Activated naive CD4-positive, alpha-beta T cell treated with anti-CD3 and anti-CD28 coated beads, Interleukin-2, amount 10 ng/mL, durations not matched to agents 7 days and 5 days (primary cell): Measurements from ENCODE around the gene BLNK.

Experiments used
- CTCF ChIA-PET: fragments of 350-600 bp; sonication (Branson Sonifier 250); formaldehyde crosslinking; loops from one replicate; lab custom pipeline; 2021; ENCODE audit warnings: antibody characterized with exemption; lab: Charles Lee
- DNase-seq: peaks from one replicate; pipeline ENCODE4 v3.0.0-alpha.2; 2020
- H3K27ac Mint-ChIP-seq: one replicate; pipeline ENCODE4 v1.8.0; 2021; ENCODE audit warnings: mild to moderate bottlenecking, moderate library complexity, mixed read lengths
- H3K27me3 Mint-ChIP-seq: one replicate; pipeline ENCODE4 v1.8.0; 2021; ENCODE audit warnings: mild to moderate bottlenecking, mixed read lengths
- H3K36me3 Mint-ChIP-seq: one replicate; pipeline ENCODE4 v1.8.0; 2021; ENCODE audit warnings: mixed read lengths
- H3K4me1 Mint-ChIP-seq: one replicate; pipeline ENCODE4 v1.8.0; 2021; ENCODE audit warnings: mixed read lengths
- H3K4me3 Mint-ChIP-seq: one replicate; pipeline ENCODE4 v1.8.0; 2021; ENCODE audit warnings: mild to moderate bottlenecking, moderate library complexity, mixed read lengths
- H3K9me3 Mint-ChIP-seq: one replicate; pipeline ENCODE4 v1.8.0; 2021; ENCODE audit warnings: mixed read lengths

The BLNK gene

DNA sequence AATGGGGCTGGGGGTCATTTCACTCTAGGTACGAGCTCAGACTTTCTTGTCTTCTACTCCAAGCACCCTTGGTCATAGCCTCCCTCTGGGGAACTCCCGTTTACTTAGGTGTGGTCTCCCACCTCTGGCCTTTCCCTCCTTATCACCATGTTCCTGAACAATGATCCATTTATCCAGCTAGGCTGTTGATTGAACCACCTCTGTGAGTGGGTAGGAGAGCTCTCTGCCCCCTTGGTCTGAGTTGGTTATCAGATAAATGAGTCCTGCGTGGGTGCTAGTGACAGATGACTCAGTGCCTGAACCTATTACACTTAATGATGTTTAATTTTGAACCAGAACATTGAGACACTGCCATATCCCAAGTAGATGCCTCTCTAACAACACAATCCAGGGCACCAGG, 9.4 kb downstream of the BLNK start:
- CTCF ChIA-PET, result interaction anchor here (1.3 kb wide), 1 partner anchor 9 kb away, joined by 3 read pairs; the partner anchor contains the start of gene BLNK
- Mint-ChIP-seq H3K27me3 (peaks cover 12% of the 10 kb centered on the region), H3K9me3 (no peaks in the 10 kb centered on the region), H3K4me3 (no peak overlapping the region), H3K27ac (no peak overlapping the region), H3K4me1 (no peaks in the 10 kb centered on the region), H3K36me3 (no peaks in the 10 kb centered on the region)
- DNase-seq, result no peak

DNA sequence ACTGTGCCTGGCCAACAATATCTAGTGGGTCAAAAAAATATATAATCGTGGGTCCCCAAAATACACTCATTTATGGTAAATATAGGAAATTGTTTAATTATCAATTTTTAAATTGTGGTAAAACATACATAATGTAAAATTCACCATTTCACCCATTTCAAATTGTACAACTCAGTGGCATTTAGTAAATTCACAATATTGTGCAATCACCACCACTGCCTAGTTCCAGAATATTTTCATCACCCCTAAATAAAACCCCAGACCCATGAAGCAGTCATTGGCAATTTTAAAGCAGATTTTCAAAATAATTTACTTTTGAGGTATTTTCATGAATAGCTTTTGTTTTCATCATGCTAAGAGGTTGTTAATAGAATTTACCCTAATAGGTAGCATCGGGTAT, 10.2 kb downstream of the BLNK start:
- DNase-seq, result no peak
- H3K27ac Mint-ChIP-seq, result no peak overlapping the region
- no peak overlapping the region for H3K4me3 Mint-ChIP-seq
- CTCF ChIA-PET, result interaction anchor here (0.7 kb wide), 1 partner anchor 31 kb away, joined by 3 read pairs; no protein-coding TSS in a partner anchor
- H3K27me3 Mint-ChIP-seq, result peaks cover 12% of the 10 kb centered on the region
- H3K4me1 Mint-ChIP-seq, result no peaks in the 10 kb centered on the region
- H3K36me3 Mint-ChIP-seq, result no peaks in the 10 kb centered on the region
- no peaks in the 10 kb centered on the region for H3K9me3 Mint-ChIP-seq

DNA sequence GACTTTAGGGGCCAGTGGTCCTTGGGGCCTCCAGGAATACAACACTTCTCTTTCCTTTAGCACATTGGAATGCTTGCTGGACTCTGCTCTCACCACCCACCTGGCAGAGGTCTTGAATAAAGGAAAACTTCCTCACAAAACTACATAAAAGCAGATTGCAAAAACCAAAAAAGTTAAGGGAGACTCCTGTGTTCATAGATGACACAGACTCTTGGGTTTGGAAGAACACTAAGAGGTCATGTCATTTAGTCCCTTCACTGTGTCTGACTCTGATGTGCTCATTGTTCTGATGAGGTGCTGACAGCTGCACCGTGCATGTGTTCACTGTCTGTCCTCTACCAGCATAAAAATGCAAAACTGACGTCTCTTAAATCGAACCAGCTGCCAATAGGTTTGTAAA, 11.4 kb downstream of the BLNK start:
- Mint-ChIP-seq H3K4me1 (no peaks in the 10 kb centered on the region), H3K9me3 (no peaks in the 10 kb centered on the region), H3K27ac (no peak overlapping the region), H3K36me3 (no peaks in the 10 kb centered on the region), H3K4me3 (no peak overlapping the region), H3K27me3 (peaks cover 10% of the 10 kb centered on the region)
- DNase-seq, result no peak
- CTCF ChIA-PET, result no interaction called here

DNA sequence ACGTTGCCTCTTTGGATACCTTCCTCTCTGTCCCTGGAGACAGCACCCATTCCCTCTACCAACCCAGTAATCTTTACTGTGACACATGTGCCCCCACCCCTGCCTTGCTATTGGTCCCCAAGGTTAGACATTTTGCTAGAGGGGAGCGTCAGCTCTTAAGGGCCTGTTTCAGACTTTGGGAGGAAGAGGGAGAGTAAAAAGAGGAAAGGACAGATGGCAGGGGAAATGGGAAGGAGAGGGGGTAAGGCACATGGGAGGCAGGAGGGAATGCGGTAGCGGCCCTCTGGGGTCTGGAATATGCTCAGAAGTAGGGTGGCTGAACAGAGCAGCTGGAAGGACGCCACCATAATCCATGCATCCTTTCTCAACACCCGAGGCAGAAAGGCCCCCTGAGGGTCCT, 12.2 kb downstream of the BLNK start:
- H3K27me3 Mint-ChIP-seq, result peaks cover 9% of the 10 kb centered on the region
- no peak for DNase-seq
- no peak overlapping the region for H3K27ac Mint-ChIP-seq
- CTCF ChIA-PET, result no interaction called here
- no peaks in the 10 kb centered on the region for H3K36me3 Mint-ChIP-seq
- no peak overlapping the region for H3K4me3 Mint-ChIP-seq
- H3K9me3 Mint-ChIP-seq, result no peaks in the 10 kb centered on the region
- no peaks in the 10 kb centered on the region for H3K4me1 Mint-ChIP-seq

DNA sequence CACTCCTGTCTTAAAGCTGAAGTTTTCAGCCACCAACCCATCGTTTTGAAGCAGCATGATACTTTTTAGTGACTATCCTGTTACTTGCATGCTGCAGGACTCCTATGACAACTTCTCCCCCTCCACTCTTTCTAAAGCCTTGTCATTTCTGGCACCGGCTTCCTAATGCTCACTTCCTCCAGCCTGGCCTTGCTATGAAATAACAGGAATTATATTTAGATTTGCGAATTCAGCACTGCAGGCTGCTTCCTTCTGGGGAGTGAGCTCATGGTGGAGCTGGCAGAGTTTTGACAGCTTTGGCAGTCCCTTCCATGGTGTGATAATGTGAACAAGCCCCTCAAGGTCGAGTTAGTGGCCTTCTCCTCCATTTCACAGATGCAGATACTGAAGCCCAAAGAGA, 13.4 kb downstream of the BLNK start:
- Mint-ChIP-seq H3K4me3 (no peak overlapping the region), H3K36me3 (no peaks in the 10 kb centered on the region), H3K27ac (no peak overlapping the region), H3K27me3 (peaks cover 4% of the 10 kb centered on the region), H3K9me3 (no peaks in the 10 kb centered on the region), H3K4me1 (no peaks in the 10 kb centered on the region)
- CTCF ChIA-PET, result no interaction called here
- no peak for DNase-seq

DNA sequence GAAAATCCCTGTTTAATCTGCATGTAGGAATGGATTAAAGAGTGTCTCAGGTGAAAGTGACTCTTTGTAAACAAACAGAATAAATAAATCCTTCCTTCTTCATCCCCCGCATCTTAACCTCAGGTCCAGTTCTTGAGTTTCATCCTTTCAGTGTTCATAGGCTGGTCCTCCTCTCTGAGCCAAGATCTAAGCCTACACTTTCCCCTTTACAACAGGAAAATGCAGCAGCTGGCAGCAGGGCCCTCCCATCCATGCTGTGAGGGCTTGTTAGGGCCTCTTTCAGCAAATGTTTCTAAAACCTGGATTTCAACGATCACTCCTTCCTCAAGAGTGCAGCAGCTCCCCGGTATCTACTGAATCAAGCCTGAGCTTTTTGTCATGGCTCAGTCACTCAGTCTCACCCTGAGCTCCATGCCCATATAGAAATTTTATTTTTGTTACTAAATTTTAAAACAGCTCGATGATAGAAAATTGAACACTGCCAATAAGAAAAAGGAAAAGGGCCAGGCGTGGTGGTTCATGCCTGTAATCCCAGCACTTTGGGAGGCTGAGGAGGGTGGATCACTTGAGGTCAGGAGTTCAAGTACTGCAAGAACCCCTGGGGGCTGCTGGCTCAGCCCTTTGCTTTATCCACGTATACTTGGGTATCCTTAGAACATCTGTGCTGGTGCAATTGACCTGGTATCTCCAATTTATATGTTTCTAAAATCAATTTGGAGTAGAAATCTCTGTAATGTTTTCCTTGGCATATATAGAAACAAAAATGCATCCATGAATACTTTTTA, 15.6 kb downstream of the BLNK start:
- Mint-ChIP-seq H3K36me3 (no peaks in the 10 kb centered on the region), H3K4me3 (no peak overlapping the region), H3K9me3 (no peaks in the 10 kb centered on the region), H3K27me3 (peaks cover 4% of the 10 kb centered on the region), H3K27ac (no peak overlapping the region), H3K4me1 (no peaks in the 10 kb centered on the region)
- no peak for DNase-seq
- CTCF ChIA-PET, result interaction anchor here (0.6 kb wide), 1 partner anchor 78 kb away, joined by 6 read pairs; no protein-coding TSS in a partner anchor

DNA sequence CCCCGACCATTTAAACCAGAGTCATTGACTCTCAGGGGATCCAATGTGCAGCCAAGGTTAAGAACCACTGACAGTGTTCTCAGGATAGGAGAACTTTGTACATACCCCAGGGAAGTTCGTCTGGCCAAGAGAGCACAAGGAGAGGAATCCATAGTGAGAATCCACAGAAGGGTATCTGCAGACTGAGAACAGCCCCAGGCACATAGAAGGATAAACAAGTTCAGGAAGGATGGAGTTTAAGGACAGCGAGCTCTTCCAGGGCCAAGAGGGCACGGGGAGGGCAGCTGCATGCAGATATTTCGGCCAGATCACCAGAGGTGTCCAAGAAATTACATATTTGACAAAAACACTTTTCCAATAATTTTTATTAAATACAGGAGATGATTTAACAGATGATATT, 16.4 kb downstream of the BLNK start:
- Mint-ChIP-seq H3K36me3 (no peaks in the 10 kb centered on the region), H3K27me3 (peaks cover 4% of the 10 kb centered on the region), H3K4me1 (no peaks in the 10 kb centered on the region), H3K9me3 (no peaks in the 10 kb centered on the region), H3K4me3 (no peak overlapping the region), H3K27ac (no peak overlapping the region)
- CTCF ChIA-PET, result interaction anchor here (0.6 kb wide), 1 partner anchor 79 kb away, joined by 6 read pairs; no protein-coding TSS in a partner anchor
- DNase-seq, result no peak

DNA sequence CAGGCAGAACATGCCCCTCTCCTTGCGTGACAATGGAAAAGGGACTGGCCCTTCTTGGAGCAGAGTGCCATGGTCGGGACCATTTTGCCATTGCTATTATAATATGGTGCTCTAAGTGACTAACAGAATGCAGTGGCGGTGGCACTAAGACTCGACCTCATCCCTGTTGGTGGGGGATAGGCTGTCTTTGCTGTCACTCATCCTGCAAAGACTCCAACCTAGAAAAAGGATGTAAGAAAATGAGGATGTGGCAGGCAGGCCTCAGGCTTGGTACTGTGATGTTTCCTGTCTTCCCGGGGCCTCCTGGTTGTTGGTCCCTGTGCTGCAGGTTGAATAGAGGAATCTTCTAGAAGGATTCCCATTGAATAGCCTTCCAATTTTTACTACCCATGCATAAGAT, 18.6 kb downstream of the BLNK start:
- Mint-ChIP-seq H3K9me3 (no peaks in the 10 kb centered on the region), H3K27ac (no peak overlapping the region), H3K27me3 (peaks cover 4% of the 10 kb centered on the region), H3K4me3 (no peak overlapping the region), H3K36me3 (no peaks in the 10 kb centered on the region), H3K4me1 (no peaks in the 10 kb centered on the region)
- no peak for DNase-seq
- CTCF ChIA-PET, result no interaction called here

DNA sequence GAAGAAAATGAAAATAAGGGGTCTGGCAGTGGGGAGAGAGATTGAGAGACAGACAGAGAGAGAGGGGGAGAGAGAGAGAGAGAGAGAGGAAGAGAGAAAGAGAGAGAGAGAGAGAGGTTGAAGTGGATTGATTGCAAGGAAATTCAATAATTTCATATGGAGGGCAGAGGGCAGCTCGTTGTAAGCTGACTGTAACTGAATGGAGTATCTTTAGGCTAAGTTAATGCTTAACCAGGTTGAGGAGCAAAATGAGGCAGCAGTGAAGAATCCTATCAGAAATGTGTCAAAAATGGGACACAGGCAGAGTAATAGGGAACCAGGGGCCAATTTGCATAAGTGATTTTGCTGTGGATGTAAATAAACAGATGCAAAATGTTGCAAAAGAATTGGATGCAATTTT, 21.0 kb downstream of the BLNK start:
- Mint-ChIP-seq H3K4me1 (no peaks in the 10 kb centered on the region), H3K27ac (no peak overlapping the region), H3K4me3 (no peak overlapping the region), H3K27me3 (peaks cover 4% of the 10 kb centered on the region), H3K36me3 (no peaks in the 10 kb centered on the region), H3K9me3 (no peaks in the 10 kb centered on the region)
- CTCF ChIA-PET, result no interaction called here
- no peak for DNase-seq

DNA sequence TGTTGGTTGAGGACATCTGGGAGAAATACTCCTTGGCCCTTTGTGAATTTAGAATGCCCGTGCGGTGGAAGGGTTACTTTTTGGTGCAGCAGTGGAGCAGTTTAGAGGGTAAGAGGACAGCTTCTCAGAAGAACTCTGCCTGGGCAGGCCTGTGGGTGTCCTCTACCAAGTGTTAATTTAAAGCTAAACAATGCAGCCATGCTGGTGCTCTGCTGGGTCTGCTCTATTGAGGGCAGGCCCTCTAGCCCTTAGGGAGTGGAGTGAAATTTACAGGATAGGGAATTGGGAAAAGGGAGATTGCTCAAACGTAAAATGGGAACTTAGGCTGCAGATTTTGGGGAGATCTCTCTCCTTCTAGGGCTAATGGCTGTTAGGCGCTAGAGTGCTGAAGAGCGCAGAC, 22.1 kb downstream of the BLNK start:
- no peak for DNase-seq
- no peak overlapping the region for H3K27ac Mint-ChIP-seq
- no peak overlapping the region for H3K4me3 Mint-ChIP-seq
- no peaks in the 10 kb centered on the region for H3K9me3 Mint-ChIP-seq
- CTCF ChIA-PET, result interaction anchor here (0.7 to 1.6 kb wide), 2 partner anchors 18 to 20 kb away, joined by 3 to 5 read pairs; no protein-coding TSS in a partner anchor
- H3K36me3 Mint-ChIP-seq, result no peaks in the 10 kb centered on the region
- peaks cover 4% of the 10 kb centered on the region for H3K27me3 Mint-ChIP-seq
- H3K4me1 Mint-ChIP-seq, result no peaks in the 10 kb centered on the region

DNA sequence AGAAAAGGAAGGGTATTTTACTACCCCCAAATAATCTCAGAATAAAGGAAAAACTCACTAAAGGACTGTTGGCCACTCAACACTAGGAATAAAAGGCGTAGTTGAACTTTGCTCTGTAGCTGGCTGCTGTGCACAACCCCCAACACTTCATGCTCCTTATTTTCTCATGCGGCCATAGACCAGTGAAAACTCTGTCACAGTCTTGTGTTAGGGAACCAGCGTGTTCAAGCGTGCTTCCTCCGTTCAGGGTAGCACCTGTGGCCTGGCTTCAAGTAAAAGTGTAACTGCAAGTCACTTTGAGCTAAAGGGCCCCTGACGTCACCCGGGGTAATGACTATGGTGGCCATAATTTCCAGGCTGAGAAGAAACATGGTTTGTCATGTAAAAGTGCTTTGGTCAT, 27.0 kb downstream of the BLNK start:
- no peak overlapping the region for H3K4me3 Mint-ChIP-seq
- H3K27ac Mint-ChIP-seq, result no peak overlapping the region
- CTCF ChIA-PET, result interaction anchor here (1.3 kb wide), 1 partner anchor 15 kb away, joined by 4 read pairs; no protein-coding TSS in a partner anchor
- H3K27me3 Mint-ChIP-seq, result peaks cover 4% of the 10 kb centered on the region
- H3K9me3 Mint-ChIP-seq, result no peaks in the 10 kb centered on the region
- H3K4me1 Mint-ChIP-seq, result no peaks in the 10 kb centered on the region
- H3K36me3 Mint-ChIP-seq, result no peaks in the 10 kb centered on the region
- DNase-seq, result no peak

DNA sequence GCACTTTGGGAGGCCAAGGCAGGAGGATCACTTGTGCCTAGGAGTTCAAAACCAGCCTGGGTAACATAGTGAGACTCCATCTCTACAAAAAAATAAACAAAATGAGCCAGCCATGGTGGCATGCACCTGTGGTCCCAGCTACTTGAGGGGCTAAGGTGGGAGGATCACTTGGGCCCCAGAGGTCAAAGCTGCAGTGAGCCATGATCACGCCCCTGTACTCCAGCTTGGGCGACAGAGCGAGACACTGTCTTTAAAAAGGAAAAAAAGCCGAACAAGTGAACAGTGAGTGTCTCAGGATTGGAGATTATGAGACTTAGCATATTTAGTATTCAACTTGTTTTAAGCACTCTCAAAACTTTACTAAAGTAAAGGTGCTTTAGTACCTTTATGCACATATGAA, 28.1 kb downstream of the BLNK start:
- Mint-ChIP-seq H3K36me3 (no peaks in the 10 kb centered on the region), H3K9me3 (no peaks in the 10 kb centered on the region), H3K4me3 (no peak overlapping the region), H3K27me3 (peaks cover 7% of the 10 kb centered on the region), H3K27ac (no peak overlapping the region), H3K4me1 (no peaks in the 10 kb centered on the region)
- CTCF ChIA-PET, result no interaction called here
- no peak for DNase-seq

DNA sequence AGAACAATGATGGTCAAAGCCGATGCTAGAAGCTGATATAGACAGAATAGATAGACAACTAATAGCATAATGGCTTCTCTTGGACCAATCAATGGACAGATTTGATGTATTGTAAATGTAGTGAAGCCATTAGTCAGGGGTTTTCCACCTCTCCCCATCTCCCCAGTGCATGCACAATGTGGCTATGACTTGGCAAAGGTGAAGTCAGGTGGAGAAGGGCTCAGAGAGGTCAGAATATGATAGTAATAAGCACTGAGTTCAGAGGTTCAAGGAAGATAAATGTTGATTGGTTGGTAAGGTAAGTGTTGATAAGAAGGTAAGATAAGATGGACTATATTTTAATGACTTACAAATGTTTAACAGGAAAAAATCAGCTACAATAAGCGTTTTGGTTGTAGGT, 28.5 kb downstream of the BLNK start:
- Mint-ChIP-seq H3K27me3 (peaks cover 8% of the 10 kb centered on the region), H3K27ac (no peak overlapping the region), H3K9me3 (no peaks in the 10 kb centered on the region), H3K36me3 (no peaks in the 10 kb centered on the region), H3K4me3 (no peak overlapping the region), H3K4me1 (no peaks in the 10 kb centered on the region)
- no peak for DNase-seq
- CTCF ChIA-PET, result no interaction called here

DNA sequence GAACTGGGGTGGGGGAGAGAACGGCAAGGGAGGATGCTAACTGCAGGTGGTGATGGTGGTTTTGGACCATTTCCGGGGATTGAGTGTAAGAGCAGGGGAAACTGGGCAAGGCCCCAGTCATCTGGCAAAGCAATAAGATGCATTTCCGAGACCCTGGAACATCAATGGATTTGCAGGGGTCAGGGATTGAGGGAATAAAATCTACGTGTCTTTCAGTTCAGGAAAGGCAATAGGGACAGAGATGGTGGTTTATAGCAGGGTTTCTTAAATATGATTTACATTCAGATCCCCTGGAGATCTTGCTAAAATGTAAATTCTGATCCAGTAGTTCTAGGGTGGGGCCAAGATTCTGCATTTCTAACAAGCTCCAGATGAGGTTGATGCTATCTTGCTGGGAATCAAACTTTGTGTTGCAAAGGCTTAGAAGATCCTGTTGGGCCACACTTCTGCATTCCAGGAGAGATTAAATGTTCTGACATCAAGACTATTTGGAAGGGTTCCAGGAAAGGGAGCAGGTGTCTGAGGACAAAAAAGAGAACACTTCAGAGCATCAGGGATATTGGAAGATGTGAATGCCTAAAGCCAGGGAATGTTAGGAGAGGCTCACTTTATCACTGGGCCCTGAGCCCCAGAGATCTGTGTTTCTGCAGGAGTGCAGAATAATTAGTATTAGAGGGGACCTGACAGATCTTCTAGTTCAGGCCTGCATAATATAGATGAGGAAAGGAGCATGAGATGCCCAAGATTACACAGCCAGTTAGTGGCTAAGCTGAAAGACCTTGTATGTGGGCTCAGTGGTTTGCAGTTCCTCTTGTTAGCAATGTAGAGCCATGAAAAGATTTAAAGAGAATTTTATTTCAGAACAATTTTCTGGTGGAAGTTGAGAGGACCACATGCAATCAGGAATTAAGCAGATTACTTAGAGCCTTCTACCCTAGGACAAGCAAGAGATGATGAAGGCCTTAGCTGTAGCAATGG, 32.4 kb downstream of the BLNK start:
- Mint-ChIP-seq H3K9me3 (no peaks in the 10 kb centered on the region), H3K27me3 (peaks cover 12% of the 10 kb centered on the region), H3K4me3 (no peak overlapping the region), H3K4me1 (no peaks in the 10 kb centered on the region), H3K27ac (no peak overlapping the region), H3K36me3 (no peaks in the 10 kb centered on the region)
- DNase-seq, result no peak
- CTCF ChIA-PET, result interaction anchor here (1.3 to 2.4 kb wide), 2 partner anchors 9 to 10 kb away, joined by 4 to 12 read pairs; no protein-coding TSS in a partner anchor
